ENCODE data around the gene COLEC11. TPM values are rescaled to one million over a fixed set of nuclear protein-coding genes. Genes with fewer than 3 reads are reported as not detected.

COLEC11 gene
- total RNA-seq, 1 donor from 2014 or later: not detected

- no peak for ATAC-seq
Measured at GRCh38 chr2:3678212-3678611, 83.3 kb downstream of the COLEC11 start.

- no peak for ATAC-seq
Measured at GRCh38 chr2:3679180-3679579, 84.3 kb downstream of the COLEC11 start.

- no peak for ATAC-seq
Measured at GRCh38 chr2:3679616-3680393, 84.9 kb downstream of the COLEC11 start.

GRCh38 chr2:3680548-3681345, 85.8 kb downstream of the COLEC11 start:
- no peak for ATAC-seq

GRCh38 chr2:3681625-3682024, 86.7 kb downstream of the COLEC11 start:
- no peak for ATAC-seq

GRCh38 chr2:3682811-3683210, 87.9 kb downstream of the COLEC11 start:
- no peak for ATAC-seq

- no peak for ATAC-seq
Measured at GRCh38 chr2:3683748-3684454, 89.0 kb downstream of the COLEC11 start.

GRCh38 chr2:3689998-3690748, 95.3 kb downstream of the COLEC11 start:
- ATAC-seq: no peak

- ATAC-seq: no peak
Measured at GRCh38 chr2:3692375-3692774, 97.5 kb downstream of the COLEC11 start.

Other genes with a start within 250 kb of the COLEC11 start
- 25.9 TPM for gene EIPR1, start 217.3 kb upstream of the COLEC11 start, total RNA-seq
- gene TRAPPC12, start 215.4 kb upstream of the COLEC11 start, total RNA-seq: 61.7 TPM
- 40.8 TPM for gene ADI1, start 75.6 kb upstream of the COLEC11 start, total RNA-seq
- gene RNASEH1, start 36.8 kb upstream of the COLEC11 start, total RNA-seq: 10.6 TPM
- 1,503 TPM for gene RPS7, start 19.9 kb upstream of the COLEC11 start, total RNA-seq
- gene ALLC, start 63.1 kb downstream of the COLEC11 start, total RNA-seq: not detected
- not detected for gene DCDC2C, start 108.5 kb downstream of the COLEC11 start, total RNA-seq

Measured in esophagus mucosa (tissue), 1 donor.